HG02588 (cell line): Measurements from ENCODE around the gene CLIC6.

ENCODE experiments used
- ATAC-seq: cut with Tn5 transposase; IDR thresholded peaks from one replicate; pipeline ENCODE4 v1.9.1; 2021; ENCODE audit warnings: mild to moderate bottlenecking, moderate library complexity; ENCODE audit not compliant: unreplicated experiment

The CLIC6 gene

DNA sequence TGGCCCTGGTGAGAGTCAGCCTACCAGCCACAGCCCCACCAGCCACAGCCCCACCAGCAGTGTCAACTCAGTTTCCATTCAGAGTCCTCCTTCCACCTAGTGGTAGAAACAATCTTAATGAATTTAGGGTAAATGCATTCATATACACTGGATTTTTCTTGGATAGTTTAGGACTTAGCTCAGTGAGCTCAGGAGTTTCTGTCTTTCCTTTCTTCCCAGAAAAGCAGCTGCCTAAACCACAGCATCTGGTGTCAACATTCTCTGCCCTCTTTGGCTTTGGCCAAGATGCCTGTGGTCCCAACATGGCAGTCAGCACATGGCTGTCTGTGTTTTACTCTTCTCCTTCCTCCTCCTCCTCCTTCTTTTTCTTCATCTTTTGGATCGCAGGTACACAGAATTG is 94.0 kb downstream of the CLIC6 start:
- ATAC-seq, result no peak

DNA sequence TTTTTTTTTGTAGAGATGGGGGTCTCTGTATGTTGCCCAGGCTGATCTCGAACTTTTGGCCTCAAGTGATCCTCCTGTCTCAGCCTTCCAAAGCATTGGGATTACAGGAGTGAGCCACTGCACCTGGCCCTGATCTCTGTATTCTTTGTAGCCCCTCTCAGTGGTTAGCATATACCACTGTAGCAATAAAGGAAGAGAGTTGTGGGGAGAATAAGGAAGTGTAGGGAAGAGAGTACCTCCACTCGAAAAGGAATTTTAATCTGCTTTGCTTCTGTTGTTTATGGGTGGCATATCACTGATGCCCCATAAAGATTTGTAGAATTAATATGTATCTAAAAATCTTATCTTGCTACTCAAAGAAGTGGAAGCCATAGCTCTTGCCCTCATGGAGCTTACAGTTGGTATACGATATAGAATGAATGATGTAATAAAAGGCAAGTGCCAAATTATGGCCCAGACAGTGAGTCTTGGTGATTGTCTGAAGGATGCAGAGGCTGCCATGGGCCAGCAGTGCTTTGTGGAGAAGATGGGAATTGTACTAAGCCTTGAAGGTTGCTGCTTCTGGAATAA is 96.0 kb downstream of the CLIC6 start:
- ATAC-seq, result no peak

DNA sequence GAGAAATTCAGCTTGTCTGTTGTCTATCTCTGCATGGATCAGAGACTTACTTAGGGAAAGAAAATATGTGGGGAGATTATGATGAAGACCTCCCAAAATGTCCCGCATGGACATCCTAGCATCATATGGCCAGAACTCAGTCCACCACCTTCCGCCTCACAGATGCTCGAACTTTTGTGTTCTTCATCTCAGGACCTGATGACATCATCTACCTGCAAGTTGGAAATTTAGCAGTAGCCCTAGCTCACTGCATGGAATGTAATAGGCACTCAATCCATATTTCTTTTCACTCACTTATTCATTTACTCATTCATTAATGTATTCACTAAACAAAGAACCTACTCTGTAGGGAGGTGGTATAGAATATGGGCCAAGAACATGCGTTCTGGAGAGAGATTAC is 96.8 kb downstream of the CLIC6 start:
- ATAC-seq, result no peak

DNA sequence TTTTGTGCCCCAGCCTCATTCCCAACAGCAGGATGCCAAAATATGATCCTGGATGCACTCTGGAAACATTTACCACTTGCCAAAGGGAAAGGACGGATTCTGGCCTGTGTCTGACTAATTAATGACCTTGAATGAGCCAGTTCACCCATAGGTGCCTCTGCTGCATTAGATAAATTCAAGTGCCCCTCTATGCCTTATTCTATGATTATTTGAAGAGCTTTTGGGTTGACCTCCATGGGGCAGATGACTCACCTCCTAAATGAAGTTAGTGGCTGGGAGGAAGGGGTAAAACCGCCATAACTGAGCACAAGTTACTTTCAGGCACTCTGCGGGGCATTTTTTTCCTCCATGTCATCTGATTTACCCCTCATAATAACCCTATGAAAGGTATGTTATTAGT is 98.1 kb downstream of the CLIC6 start:
- ATAC-seq, result no peak
